Spleen (tissue), 11 donors: ENCODE data around the gene TMOD2. TPM values are rescaled to one million over a fixed set of nuclear protein-coding genes. Genes with fewer than 3 reads are reported as not detected.

Source experiments
- DNase-seq: peaks from one replicate; pipeline ENCODE4 v3.0.0-alpha.2; 2020
- H3K27ac ChIP-seq, 8 donors: fragments of 200-600 bp; sonication (generic) in 7 of 8; 1 replicate in 4 of 8; 2 replicates in 4 of 8; pipeline versions ENCODE4 v1.5.0 to v1.8.0; 2016 to 2021; ENCODE audit warnings: inconsistent platforms in 4 of 8, mild to moderate bottlenecking in 4 of 8, moderate library complexity in 1 of 8
- H3K27me3 ChIP-seq, 7 donors: fragments of 200-600 bp; sonication (generic) in 6 of 7; replicated peaks in 1 of 7; 1 replicate in 4 of 7; 2 replicates in 3 of 7; pipeline versions ENCODE4 v1.5.0 to v1.8.0; 2016 to 2021; ENCODE audit warnings: inconsistent platforms in 3 of 7, mild to moderate bottlenecking in 1 of 7
- H3K36me3 ChIP-seq, 6 donors: fragments of 200-600 bp; sonication (generic) in 5 of 6; 1 replicate in 4 of 6; 2 replicates in 2 of 6; pipeline versions ENCODE4 v1.5.0 to v1.8.0; 2016 to 2021; ENCODE audit warnings: inconsistent platforms in 2 of 6
- H3K4me1 ChIP-seq, 6 donors: fragments of 200-600 bp; sonication (generic) in 5 of 6; 1 replicate in 3 of 6; 2 replicates in 3 of 6; pipeline versions ENCODE4 v1.5.0 to v1.8.0; 2016 to 2021; ENCODE audit warnings: inconsistent platforms in 3 of 6
- H3K4me3 ChIP-seq, 8 donors: fragments of 200-600 bp; sonication (generic) in 7 of 8; 1 replicate in 4 of 8; 2 replicates in 4 of 8; pipeline versions ENCODE4 v1.5.0 to v1.8.0; 2016 to 2021; ENCODE audit warnings: inconsistent platforms in 4 of 8, mild to moderate bottlenecking in 4 of 8, moderate library complexity in 2 of 8
- H3K9me3 ChIP-seq, 8 donors: fragments of 200-600 bp; sonication (generic) in 7 of 8; 1 replicate in 4 of 8; 2 replicates in 4 of 8; pipeline versions ENCODE4 v1.5.0 to v1.8.0; 2016 to 2021; ENCODE audit warnings: inconsistent platforms in 4 of 8
- POLR2A ChIP-seq, 3 donors: fragments of 450-650 bp; IDR thresholded peaks; one replicate each; pipeline ENCODE4 v1.5.1; 2017; ENCODE audit warnings: antibody characterized with exemption in 3 of 3, mild to moderate bottlenecking in 1 of 3
- POLR2AphosphoS5 ChIP-seq, 3 donors: sonication (generic); formaldehyde crosslinking; IDR thresholded peaks; one replicate each; pipeline ENCODE4 v1.5.1; 2017; ENCODE audit warnings: antibody characterized with exemption in 3 of 3
- WGBS, 5 donors: extraction: QIAGEN DNeasy Blood & Tissue Kit in 3 of 5; methylation state at CpG; one replicate each; pipeline versions ENCODE4 v1.1.5 to v1.1.7; 2013 to 2018; 5-methylcytosine and 5-hydroxymethylcytosine counted together
- intact Hi-C: fragments of 100-400 bp; cut with DNase I; formaldehyde crosslinking; loops from one replicate; pipeline ENCODE4 v1.15.0; 2023; ENCODE audit warnings: low total_unique reads
- polyA plus RNA-seq, 3 donors: library from polyadenylated mRNA; stranded (reverse); fragments of 200-250 nt; gene quantifications; one replicate each; pipeline ENCODE4 v1.2.1, GENCODE V29; 2013
- total RNA-seq, 7 donors: library from RNA; depleted of rRNA in 3 of 7; stranded (reverse); fragments of >200 nt in 3 of 7; fragmentation: NEBNext Ultra II Directional in 4 of 7; extraction: Animal tissue kit (Norgen Biotek cat#: 25700) in 4 of 7; gene quantifications; one replicate each; pipeline versions ENCODE4 v1.1.0 to v1.2.1, GENCODE V29; 2016 to 2021
- TF ChIP-seq, protein P1 (sequence below), 11 experiments: fragments of 200-600 bp in 7 of 11; fragments of 450-650 bp in 4 of 11; sonication (generic) in 4 of 11; IDR thresholded peaks in 8 of 11; conservative IDR thresholded peaks in 3 of 11; 1 replicate in 7 of 11; 2 replicates in 4 of 11; pipeline versions ENCODE4 v1.4.0 to v1.8.0; 2016 to 2021; ENCODE audit warnings: antibody characterized with exemption in 11 of 11, inconsistent platforms in 4 of 11, mild to moderate bottlenecking in 1 of 11
- donor health status: healthy with polysubstance abuse.
- donor health status: DM: no; HTN: no; CAD: no; lungs with moderate emphysema.
- donor health status: DM: no; HTN: no; CAD: no.
- donor health status: Bipolar disorder and iron deficiency.
- donor health status: healthy.
- donor health status: DM: no; HTN: no; CAD: no.
- donor health status: DM: yes; HTN: yes; CAD: no.

TMOD2 gene
- total and polyA plus RNA-seq, 10 donors = 1.3 to 21.1 (median 14.2) TPM

- 74 to 86% (median 76%) methylated on average over 4 of the region's 4 CpGs for whole genome bisulfite sequencing, 5 donors
- intact Hi-C loops = no loop called here
- TF ChIP-seq, protein P1, sequence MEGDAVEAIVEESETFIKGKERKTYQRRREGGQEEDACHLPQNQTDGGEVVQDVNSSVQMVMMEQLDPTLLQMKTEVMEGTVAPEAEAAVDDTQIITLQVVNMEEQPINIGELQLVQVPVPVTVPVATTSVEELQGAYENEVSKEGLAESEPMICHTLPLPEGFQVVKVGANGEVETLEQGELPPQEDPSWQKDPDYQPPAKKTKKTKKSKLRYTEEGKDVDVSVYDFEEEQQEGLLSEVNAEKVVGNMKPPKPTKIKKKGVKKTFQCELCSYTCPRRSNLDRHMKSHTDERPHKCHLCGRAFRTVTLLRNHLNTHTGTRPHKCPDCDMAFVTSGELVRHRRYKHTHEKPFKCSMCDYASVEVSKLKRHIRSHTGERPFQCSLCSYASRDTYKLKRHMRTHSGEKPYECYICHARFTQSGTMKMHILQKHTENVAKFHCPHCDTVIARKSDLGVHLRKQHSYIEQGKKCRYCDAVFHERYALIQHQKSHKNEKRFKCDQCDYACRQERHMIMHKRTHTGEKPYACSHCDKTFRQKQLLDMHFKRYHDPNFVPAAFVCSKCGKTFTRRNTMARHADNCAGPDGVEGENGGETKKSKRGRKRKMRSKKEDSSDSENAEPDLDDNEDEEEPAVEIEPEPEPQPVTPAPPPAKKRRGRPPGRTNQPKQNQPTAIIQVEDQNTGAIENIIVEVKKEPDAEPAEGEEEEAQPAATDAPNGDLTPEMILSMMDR (IDR thresholded peaks at IDR 0.05 in 8 of 11, conservative IDR thresholded peaks at IDR 0.05 in 3 of 11) = no peak
- TF ChIP-seq POLR2AphosphoS5 (IDR thresholded peaks at IDR 0.05) (no peak), POLR2A (IDR thresholded peaks at IDR 0.05) (no peak)
- no peaks in the 10 kb centered on the region for H3K9me3 ChIP-seq
- H3K36me3 ChIP-seq = no peaks in the 10 kb centered on the region
- no peak overlapping the region for H3K27ac ChIP-seq
- peak overlapping the region in 1 of 8 donors; percentile 98 for H3K4me3 ChIP-seq
- H3K27me3 ChIP-seq = peaks cover 0 to 7% (median 0%) of the 10 kb centered on the region in 7 donors
- no peak for DNase-seq
- peaks cover 5 to 45% (median 27%) of the 10 kb centered on the region in 6 donors for H3K4me1 ChIP-seq
These were observed 1.2 kb upstream of the TMOD2 start for GRCh38 chr15:51750186-51750585.

- peaks cover 0 to 7% (median 0%) of the 10 kb centered on the region in 7 donors for H3K27me3 ChIP-seq
- DNase-seq = peak; percentile 84
- peak overlapping the region in 6 of 8 donors; percentile 38 to 81 (median 69) for H3K27ac ChIP-seq
These were observed 593 bp downstream of the TMOD2 start for GRCh38 chr15:51751697-51752683.

GRCh38 chr15:51752888-51753287 lies 1.5 kb downstream of the TMOD2 start:
- H3K4me1 ChIP-seq = peaks cover 5 to 70% (median 40%) of the 10 kb centered on the region in 6 donors
- no peak for DNase-seq
- peak overlapping the region in 2 of 8 donors; percentile 89 to 98 for H3K4me3 ChIP-seq
- H3K27ac ChIP-seq = no peak overlapping the region
- intact Hi-C loops = no loop called here
- 41 to 78% (median 58%) methylated on average over 5 of the region's 5 CpGs for WGBS, 5 donors
- TF ChIP-seq, protein P1 (IDR thresholded peaks at IDR 0.05 in 8 of 11, conservative IDR thresholded peaks at IDR 0.05 in 3 of 11) = no peak
- no peak for TF ChIP-seq POLR2A (IDR thresholded peaks at IDR 0.05)
- H3K36me3 ChIP-seq = no peaks in the 10 kb centered on the region
- no peaks in the 10 kb centered on the region for H3K9me3 ChIP-seq
- peaks cover 0 to 7% (median 0%) of the 10 kb centered on the region in 7 donors for H3K27me3 ChIP-seq

More at GRCh38 chr15:51751697-51752683, 593 bp downstream of the TMOD2 start:
- 4 to 10% (median 5%) methylated on average over 24 to 71 of the region's 71 CpGs for WGBS, 5 donors
- H3K4me1 ChIP-seq = peaks cover 5 to 63% (median 39%) of the 10 kb centered on the region in 6 donors
- H3K4me3 ChIP-seq = peak overlapping the region; percentile 61 to 98 (median 88)
- intact Hi-C loops = no loop called here
- no peaks in the 10 kb centered on the region for H3K36me3 ChIP-seq
- no peaks in the 10 kb centered on the region for H3K9me3 ChIP-seq
- TF ChIP-seq, protein P1 (IDR thresholded peaks at IDR 0.05 in 8 of 11, conservative IDR thresholded peaks at IDR 0.05 in 3 of 11) = no peak
- no peak for TF ChIP-seq POLR2A (IDR thresholded peaks at IDR 0.05)
- TF ChIP-seq POLR2AphosphoS5 (IDR thresholded peaks at IDR 0.05) = no peak

GRCh38 chr15:51754267-51754666 lies 2.9 kb downstream of the TMOD2 start:
- Histone ChIP-seq H3K4me1 (peaks cover 5 to 83% (median 45%) of the 10 kb centered on the region in 6 donors), H3K4me3 (no peak overlapping the region), H3K9me3 (no peaks in the 10 kb centered on the region), H3K36me3 (no peaks in the 10 kb centered on the region), H3K27ac (no peak overlapping the region), H3K27me3 (peaks cover 0 to 7% (median 0%) of the 10 kb centered on the region in 7 donors)
- WGBS, 5 donors = 23 to 47% (median 34%) methylated on average over 2 of the region's 2 CpGs
- TF ChIP-seq POLR2AphosphoS5 (IDR thresholded peaks at IDR 0.05) (no peak), POLR2A (IDR thresholded peaks at IDR 0.05) (no peak)
- TF ChIP-seq, protein P1 (IDR thresholded peaks at IDR 0.05 in 8 of 11, conservative IDR thresholded peaks at IDR 0.05 in 3 of 11) = no peak
- DNase-seq = no peak
- intact Hi-C loops = no loop called here
